ENCODE results near the gene ZNF423.
A peak's percentile ranks its signal among the peaks of the same experiment; 100 is the strongest.

Gene ZNF423

DNA sequence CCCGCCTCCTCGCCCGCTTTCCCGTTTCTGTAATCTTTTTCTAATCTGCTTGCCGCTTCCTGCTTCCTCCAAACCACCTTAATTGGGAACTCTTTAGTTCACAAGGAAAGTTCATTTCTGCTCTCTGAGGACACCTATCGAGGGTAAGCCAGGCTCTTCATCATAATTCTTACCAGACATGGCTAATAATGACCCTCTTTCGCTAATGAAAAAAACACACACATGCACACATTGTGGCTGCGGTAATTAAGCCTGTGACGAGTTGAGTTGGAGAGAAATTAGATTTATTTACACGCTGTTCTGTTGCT, 100.6 kb downstream of the ZNF423 start:
- peaks cover 7% of the 10 kb centered on the region for H3K4me1 ChIP-seq (ENCODE audit: control insufficient read depth, insufficient read depth, low read length)
- H3K4me2 ChIP-seq (ENCODE audit: low read length): peak overlapping the region; percentile 82
- H3K9ac ChIP-seq (ENCODE audit: low read depth, low read length): peak overlapping the region; percentile 47
- H3K27me3 ChIP-seq (ENCODE audit: control insufficient read depth, insufficient read depth, low read length): peaks cover 19% of the 10 kb centered on the region
- H3K9me3 ChIP-seq (replicated peaks; ENCODE audit: low read length): no peaks in the 10 kb centered on the region
- H3K36me3 ChIP-seq (ENCODE audit: insufficient read depth, low read length): no peaks in the 10 kb centered on the region
- peak overlapping the region; percentile 60 for H3K4me3 ChIP-seq (ENCODE audit: low read length)

DNA sequence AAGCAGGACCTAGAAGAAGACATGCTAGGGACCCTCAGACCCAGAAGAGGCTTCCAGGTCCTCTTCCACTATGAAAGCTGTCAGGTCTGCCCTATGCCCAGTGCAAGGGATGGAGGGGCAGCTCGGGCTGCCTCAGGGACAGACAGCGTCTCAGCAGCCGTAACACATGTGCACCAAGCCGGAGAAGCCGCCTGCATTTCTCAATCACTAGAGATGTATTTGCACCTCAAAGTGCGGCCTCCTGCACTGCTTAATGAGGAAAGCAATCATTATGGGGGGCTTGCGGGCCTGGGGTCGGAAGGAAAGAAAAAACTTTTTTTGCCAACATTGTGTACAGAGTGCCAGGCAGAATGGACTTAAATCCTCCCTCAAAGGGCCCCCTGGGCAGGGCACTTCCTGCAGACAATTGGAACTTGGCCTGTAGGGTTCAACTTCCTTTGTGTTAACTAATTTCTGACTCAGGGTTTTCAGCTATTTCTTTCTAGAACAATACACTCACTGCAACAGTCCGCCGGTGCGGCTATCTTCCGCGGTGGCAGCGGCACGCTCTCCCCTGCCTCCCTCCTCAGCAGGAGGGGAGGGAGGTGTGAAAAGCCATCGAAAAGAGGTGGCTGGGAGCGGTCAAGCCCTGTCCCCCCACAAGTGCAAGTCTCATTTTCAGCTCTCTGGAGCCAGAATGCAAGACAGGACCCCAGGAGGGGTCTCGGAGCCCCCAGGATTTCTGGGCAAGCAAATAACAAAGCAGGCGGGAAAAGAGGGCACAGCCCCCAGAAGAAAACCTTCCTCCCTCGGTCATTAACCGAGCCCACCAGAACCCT, 101.2 kb downstream of the ZNF423 start:
- Histone ChIP-seq H3K4me2 (ENCODE audit: low read length) (peak overlapping the region; percentile 82), H3K4me1 (ENCODE audit: control insufficient read depth, insufficient read depth, low read length) (peaks cover 7% of the 10 kb centered on the region), H3K36me3 (ENCODE audit: insufficient read depth, low read length) (no peaks in the 10 kb centered on the region), H3K9me3 (replicated peaks; ENCODE audit: low read length) (no peaks in the 10 kb centered on the region), H3K4me3 (ENCODE audit: low read length) (peak overlapping the region; percentile 60), H3K27me3 (ENCODE audit: control insufficient read depth, insufficient read depth, low read length) (peaks cover 19% of the 10 kb centered on the region), H3K9ac (ENCODE audit: low read depth, low read length) (peak overlapping the region; percentile 47)

DNA sequence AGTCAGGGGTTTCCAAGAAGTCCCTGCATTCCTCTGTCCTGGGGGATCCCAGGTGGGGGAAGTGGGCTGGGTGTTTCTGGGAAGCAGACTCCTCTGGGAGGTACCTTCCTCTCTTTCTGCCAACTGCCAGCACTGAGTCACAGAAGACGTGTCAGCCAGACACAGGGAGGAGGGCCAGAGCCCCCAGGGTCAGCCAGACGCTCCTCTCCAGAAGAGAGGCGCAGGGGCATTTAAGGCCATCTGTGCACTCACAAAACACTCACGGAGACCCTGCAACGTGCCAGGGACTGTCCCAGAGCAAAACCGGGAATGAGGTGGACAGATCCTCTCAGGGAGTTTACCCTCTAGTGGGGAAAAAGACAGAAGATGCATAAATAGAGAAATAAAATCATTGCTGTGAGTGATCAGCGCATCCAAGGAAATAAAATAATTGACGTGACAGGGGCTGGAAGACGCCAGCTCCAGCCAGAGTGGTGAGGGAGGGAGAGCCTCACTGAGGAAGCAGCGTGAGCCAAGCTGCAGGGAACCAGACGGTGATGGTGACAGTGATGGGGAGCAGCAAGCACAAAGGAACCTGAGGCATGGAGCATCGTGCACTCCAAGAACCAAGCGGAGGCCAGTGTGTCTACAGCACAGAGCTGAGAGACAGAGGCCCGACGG, 105.4 kb downstream of the ZNF423 start:
- no peak overlapping the region for H3K4me3 ChIP-seq (ENCODE audit: low read length)
- no peak overlapping the region for H3K9ac ChIP-seq (ENCODE audit: low read depth, low read length)
- H3K36me3 ChIP-seq (ENCODE audit: insufficient read depth, low read length): no peaks in the 10 kb centered on the region
- H3K4me2 ChIP-seq (ENCODE audit: low read length): no peak overlapping the region
- peaks cover 10% of the 10 kb centered on the region for H3K27me3 ChIP-seq (ENCODE audit: control insufficient read depth, insufficient read depth, low read length)
- H3K4me1 ChIP-seq (ENCODE audit: control insufficient read depth, insufficient read depth, low read length): peaks cover 7% of the 10 kb centered on the region
- no peaks in the 10 kb centered on the region for H3K9me3 ChIP-seq (replicated peaks; ENCODE audit: low read length)

DNA sequence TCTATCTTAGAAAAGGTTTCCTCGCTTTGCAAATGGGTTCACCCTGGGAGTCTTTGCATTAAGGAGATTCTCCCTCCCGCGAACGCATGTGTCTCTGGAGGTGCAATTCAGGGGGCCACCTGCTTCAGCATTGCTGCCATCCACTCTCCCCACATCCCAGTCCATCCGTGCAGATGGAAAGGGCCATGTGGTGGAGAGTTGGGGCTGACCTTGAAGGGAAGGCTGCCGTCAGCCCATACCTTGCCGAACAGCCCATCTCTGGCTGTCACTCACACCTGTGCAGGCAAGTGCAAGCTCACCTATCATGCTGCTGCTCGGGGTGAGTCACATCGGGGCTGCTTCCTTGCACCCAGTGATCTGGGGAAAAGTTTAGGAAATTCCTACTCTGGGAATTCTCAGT, 106.1 kb downstream of the ZNF423 start:
- Histone ChIP-seq H3K9me3 (replicated peaks; ENCODE audit: low read length) (no peaks in the 10 kb centered on the region), H3K36me3 (ENCODE audit: insufficient read depth, low read length) (no peaks in the 10 kb centered on the region), H3K4me3 (ENCODE audit: low read length) (no peak overlapping the region), H3K27me3 (ENCODE audit: control insufficient read depth, insufficient read depth, low read length) (peaks cover 4% of the 10 kb centered on the region), H3K4me1 (ENCODE audit: control insufficient read depth, insufficient read depth, low read length) (peaks cover under 1% of the 10 kb centered on the region), H3K4me2 (ENCODE audit: low read length) (no peak overlapping the region), H3K9ac (ENCODE audit: low read depth, low read length) (no peak overlapping the region)

- no peaks in the 10 kb centered on the region for H3K4me1 ChIP-seq (ENCODE audit: control insufficient read depth, insufficient read depth, low read length)
- H3K9ac ChIP-seq (ENCODE audit: low read depth, low read length): no peak overlapping the region
- no peaks in the 10 kb centered on the region for H3K36me3 ChIP-seq (ENCODE audit: insufficient read depth, low read length)
- no peaks in the 10 kb centered on the region for H3K27me3 ChIP-seq (ENCODE audit: control insufficient read depth, insufficient read depth, low read length)
- no peaks in the 10 kb centered on the region for H3K9me3 ChIP-seq (replicated peaks; ENCODE audit: low read length)
- no peak overlapping the region for H3K4me2 ChIP-seq (ENCODE audit: low read length)
- H3K4me3 ChIP-seq (ENCODE audit: low read length): no peak overlapping the region
Measured at GRCh38 chr16:49748322-49748721, 107.6 kb downstream of the ZNF423 start.

DNA sequence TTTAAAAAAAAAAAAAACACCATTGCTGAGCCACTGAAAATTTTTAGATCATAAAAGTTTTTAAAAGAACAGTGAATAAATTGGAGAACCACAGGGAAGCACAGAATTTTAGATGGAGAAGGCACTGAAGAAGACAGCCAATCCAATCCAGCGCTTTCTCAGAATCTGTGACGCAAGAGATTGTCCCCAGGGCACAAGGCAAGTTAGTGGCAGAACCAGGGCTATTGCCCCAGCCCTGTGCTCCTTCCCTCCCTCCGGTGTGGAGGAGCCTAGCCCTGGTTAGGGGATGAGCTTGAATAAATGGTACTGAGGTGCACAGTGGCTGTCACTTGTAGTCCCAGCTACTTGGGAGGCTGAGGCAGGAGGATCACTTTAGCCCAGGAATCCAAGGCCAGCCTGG, 108.3 kb downstream of the ZNF423 start:
- Histone ChIP-seq H3K36me3 (ENCODE audit: insufficient read depth, low read length) (no peaks in the 10 kb centered on the region), H3K4me3 (ENCODE audit: low read length) (no peak overlapping the region), H3K4me2 (ENCODE audit: low read length) (no peak overlapping the region), H3K27me3 (ENCODE audit: control insufficient read depth, insufficient read depth, low read length) (no peaks in the 10 kb centered on the region), H3K4me1 (ENCODE audit: control insufficient read depth, insufficient read depth, low read length) (no peaks in the 10 kb centered on the region), H3K9me3 (replicated peaks; ENCODE audit: low read length) (no peaks in the 10 kb centered on the region), H3K9ac (ENCODE audit: low read depth, low read length) (no peak overlapping the region)

DNA sequence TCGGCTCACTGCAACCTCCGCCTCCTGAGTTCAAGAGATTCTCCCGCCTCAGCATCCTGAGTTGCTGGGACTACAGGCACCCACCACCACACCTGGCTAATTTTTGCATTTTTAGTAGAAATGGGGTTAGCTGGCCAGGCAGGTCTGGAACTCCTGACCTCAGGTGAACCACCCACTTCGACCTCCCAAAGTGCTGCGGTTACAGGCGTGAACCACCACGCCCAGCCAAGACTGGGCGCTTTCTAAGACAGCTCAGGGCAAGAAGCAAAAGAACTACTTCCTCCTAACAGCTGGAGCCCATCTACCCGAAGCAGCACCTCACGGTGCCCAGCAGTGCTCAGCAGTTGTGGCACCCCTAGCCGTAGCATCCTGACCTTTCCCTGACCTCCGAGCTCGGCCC, 109.4 kb downstream of the ZNF423 start:
- no peaks in the 10 kb centered on the region for H3K27me3 ChIP-seq (ENCODE audit: control insufficient read depth, insufficient read depth, low read length)
- no peak overlapping the region for H3K4me3 ChIP-seq (ENCODE audit: low read length)
- no peaks in the 10 kb centered on the region for H3K9me3 ChIP-seq (replicated peaks; ENCODE audit: low read length)
- H3K9ac ChIP-seq (ENCODE audit: low read depth, low read length): no peak overlapping the region
- no peak overlapping the region for H3K4me2 ChIP-seq (ENCODE audit: low read length)
- no peaks in the 10 kb centered on the region for H3K4me1 ChIP-seq (ENCODE audit: control insufficient read depth, insufficient read depth, low read length)
- H3K36me3 ChIP-seq (ENCODE audit: insufficient read depth, low read length): no peaks in the 10 kb centered on the region

DNA sequence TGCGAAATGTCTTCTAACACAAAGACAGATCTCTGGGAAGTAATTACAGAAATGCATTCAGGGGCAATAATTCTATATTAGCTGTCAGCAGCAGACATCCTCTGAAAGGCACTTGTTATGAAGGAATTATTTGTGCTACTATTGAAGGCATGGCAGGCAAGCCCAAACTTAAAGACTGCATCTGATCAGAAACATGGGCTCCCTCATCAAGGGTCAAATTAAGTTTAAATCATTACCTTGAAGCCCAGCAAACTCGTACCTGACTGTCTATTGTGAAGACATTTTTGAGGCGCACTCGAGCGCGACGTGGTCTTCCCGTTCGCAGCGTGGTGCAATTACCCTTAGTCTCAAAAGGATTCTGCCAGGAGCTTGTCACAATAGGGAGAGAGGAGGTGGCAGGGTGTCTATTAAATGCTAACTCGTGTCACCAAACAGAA, 110.6 kb downstream of the ZNF423 start:
- Histone ChIP-seq H3K9ac (ENCODE audit: low read depth, low read length) (no peak overlapping the region), H3K4me1 (ENCODE audit: control insufficient read depth, insufficient read depth, low read length) (no peaks in the 10 kb centered on the region), H3K9me3 (replicated peaks; ENCODE audit: low read length) (no peaks in the 10 kb centered on the region), H3K36me3 (ENCODE audit: insufficient read depth, low read length) (no peaks in the 10 kb centered on the region), H3K27me3 (ENCODE audit: control insufficient read depth, insufficient read depth, low read length) (no peaks in the 10 kb centered on the region), H3K4me3 (ENCODE audit: low read length) (no peak overlapping the region), H3K4me2 (ENCODE audit: low read length) (no peak overlapping the region)

- Histone ChIP-seq H3K9me3 (replicated peaks; ENCODE audit: low read length) (no peaks in the 10 kb centered on the region), H3K27me3 (ENCODE audit: control insufficient read depth, insufficient read depth, low read length) (no peaks in the 10 kb centered on the region), H3K9ac (ENCODE audit: low read depth, low read length) (no peak overlapping the region), H3K4me1 (ENCODE audit: control insufficient read depth, insufficient read depth, low read length) (no peaks in the 10 kb centered on the region), H3K4me2 (ENCODE audit: low read length) (no peak overlapping the region), H3K4me3 (ENCODE audit: low read length) (no peak overlapping the region), H3K36me3 (ENCODE audit: insufficient read depth, low read length) (no peaks in the 10 kb centered on the region)
Measured at GRCh38 chr16:49744244-49745220, 111.4 kb downstream of the ZNF423 start.

- no peaks in the 10 kb centered on the region for H3K4me1 ChIP-seq (ENCODE audit: control insufficient read depth, insufficient read depth, low read length)
Measured at GRCh38 chr16:49743658-49744057, 112.3 kb downstream of the ZNF423 start.

DNA sequence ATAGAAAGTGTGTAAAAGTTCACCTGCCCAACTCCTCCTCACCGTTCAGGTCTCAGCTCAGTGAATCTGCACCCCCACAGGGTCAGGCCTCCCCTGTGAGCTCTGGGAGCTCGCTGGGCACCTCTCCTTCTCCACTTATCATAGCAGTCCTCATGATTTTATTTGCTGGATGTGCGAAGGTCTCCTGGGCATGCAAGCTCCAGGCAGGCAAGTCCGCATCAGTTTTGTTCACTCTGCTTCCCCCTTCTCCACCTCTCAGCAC, 112.8 kb downstream of the ZNF423 start:
- Histone ChIP-seq H3K36me3 (ENCODE audit: insufficient read depth, low read length) (no peaks in the 10 kb centered on the region), H3K9ac (ENCODE audit: low read depth, low read length) (no peak overlapping the region), H3K4me1 (ENCODE audit: control insufficient read depth, insufficient read depth, low read length) (no peaks in the 10 kb centered on the region), H3K9me3 (replicated peaks; ENCODE audit: low read length) (no peaks in the 10 kb centered on the region), H3K4me2 (ENCODE audit: low read length) (no peak overlapping the region), H3K27me3 (ENCODE audit: control insufficient read depth, insufficient read depth, low read length) (peaks cover 4% of the 10 kb centered on the region), H3K4me3 (ENCODE audit: low read length) (no peak overlapping the region)

More at GRCh38 chr16:49743658-49744057, 112.3 kb downstream of the ZNF423 start:
- no peak overlapping the region for H3K9ac ChIP-seq (ENCODE audit: low read depth, low read length)
- H3K27me3 ChIP-seq (ENCODE audit: control insufficient read depth, insufficient read depth, low read length): no peaks in the 10 kb centered on the region
- no peak overlapping the region for H3K4me2 ChIP-seq (ENCODE audit: low read length)
- H3K4me3 ChIP-seq (ENCODE audit: low read length): no peak overlapping the region
- no peaks in the 10 kb centered on the region for H3K36me3 ChIP-seq (ENCODE audit: insufficient read depth, low read length)
- H3K9me3 ChIP-seq (replicated peaks; ENCODE audit: low read length): no peaks in the 10 kb centered on the region

Data from skeletal muscle satellite cell (primary cell).